HL-60 (cell line): ENCODE measurements around the gene UGCG.

Source experiments
- CTCF ChIP-seq: IDR thresholded peaks from one replicate; pipeline ENCODE4 v1.5.1; 2011; ENCODE audit warnings: low read length, control low read depth, inconsistent platforms; ENCODE audit not compliant: insufficient read depth
- GABPA ChIP-seq: IDR thresholded peaks from 2 replicates; pipeline ENCODE4 v1.6.1; 2012; ENCODE audit warnings: low read depth
- POLR2AphosphoS5 ChIP-seq: IDR thresholded peaks from 2 replicates; pipeline ENCODE4 v1.6.1; 2012; ENCODE audit warnings: low read depth
- REST ChIP-seq: IDR thresholded peaks from 2 replicates; pipeline ENCODE4 v1.6.1; 2012; ENCODE audit warnings: low read depth; ENCODE audit not compliant: insufficient replicate concordance

GRCh38 chr9:111873901-111874300 is 22.7 kb upstream of the UGCG start:
- TF ChIP-seq CTCF (no peak), POLR2AphosphoS5 (no peak), REST (no peak), GABPA (no peak)
